ENCODE data around the gene RDX. TPM values are rescaled to one million over a fixed set of nuclear protein-coding genes. Genes with fewer than 3 reads are reported as not detected.

Gene RDX
- total RNA-seq, 1 donor from 2014 or later: 27.9 TPM

GRCh38 chr11:110169738-110170137, 126.7 kb downstream of the RDX start:
- no peak for TF ChIP-seq CTCF (IDR thresholded peaks at IDR 0.05)
- ATAC-seq (ENCODE audit: low read depth) (no peak), DNase-seq (no peak)
- Mint-ChIP-seq H3K27me3 (peaks cover 18% of the 10 kb centered on the region), H3K36me3 (ENCODE audit: low read depth) (no peaks in the 10 kb centered on the region), H3K27ac (no peak overlapping the region), H3K4me1 (peaks cover 7% of the 10 kb centered on the region), H3K9me3 (no peaks in the 10 kb centered on the region), H3K4me3 (no peak overlapping the region)
- intact Hi-C loops (cut with micrococcal nuclease): no loop called here
- POLR2A ChIA-PET: no interaction called here
- CTCF ChIA-PET: no interaction called here

GRCh38 chr11:110168033-110168803, 128.2 kb downstream of the RDX start:
- POLR2A ChIA-PET: no interaction called here
- no peak overlapping the region for H3K4me3 Mint-ChIP-seq
- H3K27me3 Mint-ChIP-seq: peaks cover 11% of the 10 kb centered on the region
- TF ChIP-seq CTCF (IDR thresholded peaks at IDR 0.05): no peak
- ATAC-seq (ENCODE audit: low read depth) (no peak), DNase-seq (no peak)
- no peaks in the 10 kb centered on the region for H3K36me3 Mint-ChIP-seq (ENCODE audit: low read depth)
- CTCF ChIA-PET: no interaction called here
- H3K9me3 Mint-ChIP-seq: no peaks in the 10 kb centered on the region
- H3K27ac Mint-ChIP-seq: no peak overlapping the region
- no peaks in the 10 kb centered on the region for H3K4me1 Mint-ChIP-seq
- intact Hi-C loops (cut with micrococcal nuclease): no loop called here

GRCh38 chr11:110165039-110165925, 131.1 kb downstream of the RDX start:
- DNase-seq (no peak), ATAC-seq (ENCODE audit: low read depth) (no peak)
- H3K27me3 Mint-ChIP-seq: no peaks in the 10 kb centered on the region
- H3K36me3 Mint-ChIP-seq (ENCODE audit: low read depth): no peaks in the 10 kb centered on the region
- H3K9me3 Mint-ChIP-seq: no peaks in the 10 kb centered on the region
- H3K4me3 Mint-ChIP-seq: no peak overlapping the region
- no peak overlapping the region for H3K27ac Mint-ChIP-seq
- TF ChIP-seq CTCF (IDR thresholded peaks at IDR 0.05): no peak
- intact Hi-C loops (cut with micrococcal nuclease): no loop called here
- H3K4me1 Mint-ChIP-seq: no peaks in the 10 kb centered on the region
- POLR2A ChIA-PET: no interaction called here
- CTCF ChIA-PET: interaction anchor here (0.9 kb wide), 1 partner anchor 9 kb away, joined by 3 read pairs; no protein-coding TSS in a partner anchor

DNA sequence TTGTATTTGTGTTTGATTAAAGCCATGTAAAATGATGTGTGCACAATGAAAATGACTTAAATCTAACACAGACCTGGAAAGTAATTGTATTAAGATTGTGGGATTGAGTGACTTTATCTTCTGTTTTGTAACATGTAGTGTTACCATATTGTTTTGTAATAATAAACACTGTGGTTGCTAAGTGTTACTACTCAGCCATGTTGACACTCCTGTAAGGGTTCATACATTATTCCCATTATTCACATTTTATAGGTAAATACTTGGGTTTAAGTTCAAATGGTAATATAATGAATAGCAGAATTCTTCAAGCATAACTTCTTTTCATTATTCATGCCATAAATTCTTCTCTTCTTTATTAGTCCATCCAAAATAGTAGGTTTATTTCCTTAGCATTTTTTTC, 134.2 kb downstream of the RDX start:
- H3K36me3 Mint-ChIP-seq (ENCODE audit: low read depth): no peaks in the 10 kb centered on the region

More for the DNA sequence above, 134.2 kb downstream of the RDX start:
- no peaks in the 10 kb centered on the region for H3K27me3 Mint-ChIP-seq
- DNase-seq (no peak), ATAC-seq (ENCODE audit: low read depth) (no peak)
- no peak overlapping the region for H3K27ac Mint-ChIP-seq
- intact Hi-C loops (cut with micrococcal nuclease): no loop called here
- no peak for TF ChIP-seq CTCF (IDR thresholded peaks at IDR 0.05)
- no peaks in the 10 kb centered on the region for H3K9me3 Mint-ChIP-seq
- ChIA-PET CTCF (no interaction called here), POLR2A (no interaction called here)
- no peaks in the 10 kb centered on the region for H3K4me1 Mint-ChIP-seq
- no peak overlapping the region for H3K4me3 Mint-ChIP-seq

Measured in activated B cell treated with CpG ODN at 0.5 μM for 24 hours (primary cell).